Osteocyte (in vitro differentiated cells): Measurements from ENCODE around the gene VAT1L. TPM values are rescaled to one million over a fixed set of nuclear protein-coding genes. Genes with fewer than 3 reads are reported as not detected.

Experiments used
- DNase-seq: peaks from one replicate; pipeline ENCODE4 v3.0.0; 2021; ENCODE audit warnings: mixed read lengths; ENCODE audit not compliant: unreplicated experiment; ENCODE audit errors: extremely low spot score
- H3K27ac Mint-ChIP-seq: one replicate; pipeline ENCODE4 v1.8.0; 2021; ENCODE audit warnings: mild to moderate bottlenecking, mixed read lengths; ENCODE audit not compliant: unreplicated experiment
- H3K27me3 Mint-ChIP-seq: one replicate; pipeline ENCODE4 v1.8.0; 2021; ENCODE audit warnings: mixed read lengths; ENCODE audit not compliant: unreplicated experiment
- H3K36me3 Mint-ChIP-seq: one replicate; pipeline ENCODE4 v1.8.0; 2021; ENCODE audit warnings: mixed read lengths; ENCODE audit not compliant: unreplicated experiment
- H3K4me1 Mint-ChIP-seq: one replicate; pipeline ENCODE4 v1.8.0; 2021; ENCODE audit warnings: mixed read lengths; ENCODE audit not compliant: unreplicated experiment
- H3K4me3 Mint-ChIP-seq: one replicate; pipeline ENCODE4 v1.8.0; 2021; ENCODE audit warnings: mild to moderate bottlenecking, moderate library complexity, mixed read lengths; ENCODE audit not compliant: unreplicated experiment
- H3K9me3 Mint-ChIP-seq: one replicate; pipeline ENCODE4 v1.8.0; 2021; ENCODE audit warnings: mixed read lengths; ENCODE audit not compliant: unreplicated experiment
- CTCF ChIP-seq: fragments of 200-600 bp; sonication (generic); IDR thresholded peaks from 2 replicates; pipeline ENCODE4 v1.5.0; 2021; ENCODE audit warnings: antibody characterized with exemption, mild to moderate bottlenecking, moderate library complexity
- total RNA-seq: library from RNA; stranded (reverse); gene quantifications from 2 replicates; pipeline ENCODE4 v1.2.1, GENCODE V29; 2021

The VAT1L gene
- total RNA-seq, 1 donor from 2014 or later, result not detected

GRCh38 chr16:77759821-77760220 lies 28.5 kb upstream of the VAT1L start:
- no peak overlapping the region for H3K4me3 Mint-ChIP-seq
- H3K9me3 Mint-ChIP-seq, result peaks cover 25% of the 10 kb centered on the region
- H3K4me1 Mint-ChIP-seq, result no peaks in the 10 kb centered on the region
- H3K36me3 Mint-ChIP-seq, result no peaks in the 10 kb centered on the region
- DNase-seq, result no peak
- H3K27ac Mint-ChIP-seq, result no peak overlapping the region
- H3K27me3 Mint-ChIP-seq, result no peaks in the 10 kb centered on the region
- TF ChIP-seq CTCF, result no peak

GRCh38 chr16:77760800-77761199 lies 27.6 kb upstream of the VAT1L start:
- no peak for DNase-seq
- H3K9me3 Mint-ChIP-seq, result peaks cover 28% of the 10 kb centered on the region
- no peaks in the 10 kb centered on the region for H3K36me3 Mint-ChIP-seq
- no peaks in the 10 kb centered on the region for H3K27me3 Mint-ChIP-seq
- TF ChIP-seq CTCF, result no peak
- H3K4me3 Mint-ChIP-seq, result no peak overlapping the region
- no peak overlapping the region for H3K27ac Mint-ChIP-seq
- H3K4me1 Mint-ChIP-seq, result no peaks in the 10 kb centered on the region

GRCh38 chr16:77761204-77761603 lies 27.2 kb upstream of the VAT1L start:
- H3K9me3 Mint-ChIP-seq, result peaks cover 26% of the 10 kb centered on the region
- no peak for DNase-seq

GRCh38 chr16:77762262-77762661 lies 26.1 kb upstream of the VAT1L start:
- Mint-ChIP-seq H3K36me3 (no peaks in the 10 kb centered on the region), H3K4me1 (no peaks in the 10 kb centered on the region), H3K27me3 (no peaks in the 10 kb centered on the region), H3K4me3 (no peak overlapping the region), H3K27ac (no peak overlapping the region), H3K9me3 (peaks cover 22% of the 10 kb centered on the region)
- no peak for DNase-seq
- TF ChIP-seq CTCF, result no peak

More at GRCh38 chr16:77761204-77761603, 27.2 kb upstream of the VAT1L start:
- Mint-ChIP-seq H3K27ac (no peak overlapping the region), H3K27me3 (no peaks in the 10 kb centered on the region), H3K36me3 (no peaks in the 10 kb centered on the region), H3K4me3 (no peak overlapping the region), H3K4me1 (no peaks in the 10 kb centered on the region)
- TF ChIP-seq CTCF, result no peak

- no peak for TF ChIP-seq CTCF
- no peaks in the 10 kb centered on the region for H3K27me3 Mint-ChIP-seq
- H3K4me3 Mint-ChIP-seq, result no peak overlapping the region
- no peaks in the 10 kb centered on the region for H3K4me1 Mint-ChIP-seq
- H3K36me3 Mint-ChIP-seq, result no peaks in the 10 kb centered on the region
- no peak for DNase-seq
- H3K27ac Mint-ChIP-seq, result no peak overlapping the region
- H3K9me3 Mint-ChIP-seq, result peaks cover 18% of the 10 kb centered on the region
Observed at GRCh38 chr16:77763994-77764393, 24.4 kb upstream of the VAT1L start.
